Adrenal gland (tissue), 5 donors: ENCODE results near the gene ZFAND4.
"Not testable (repeated sequence)": the region's sequence is repeated elsewhere in the genome, so short reads cannot be mapped to it uniquely, and the experiment has no call there.

ENCODE experiments used
- CTCF ChIP-seq, 6 experiments: fragments of 450-650 bp in 4 of 6; fragments of 200-600 bp in 2 of 6; sonication (generic) in 1 of 6; IDR thresholded peaks; 1 replicate in 5 of 6; 2 replicates in 1 of 6; pipeline versions ENCODE4 v1.5.1 to v1.8.0; 2016 to 2021; ENCODE audit warnings: antibody characterized with exemption in 6 of 6, mild to moderate bottlenecking in 2 of 6, moderate library complexity in 1 of 6
- POLR2A ChIP-seq, 2 donors: fragments of 450-650 bp; IDR thresholded peaks; one replicate each; pipeline ENCODE4 v1.6.1; 2017; ENCODE audit warnings: antibody characterized with exemption in 2 of 2, mild to moderate bottlenecking in 2 of 2, moderate library complexity in 1 of 2
- donor health status: DM: no; HTN: no; CAD: no.

GRCh38 chr10:45721503-45721902, 48.9 kb upstream of the ZFAND4 start:
- TF ChIP-seq CTCF, POLR2A (IDR thresholded peaks at IDR 0.05): not testable (repeated sequence)
